ENCODE results near the gene MMD.

GRCh38 chr17:55381017-55381770, 40.4 kb downstream of the MMD start:
- TF ChIP-seq CTCF (IDR thresholded peaks at IDR 0.05) (no peak), POLR2A (IDR thresholded peaks at IDR 0.05) (no peak)

Data from testis (tissue), 2 donors.